GM08714 (cell line): Measurements from ENCODE around the gene POLD3.

Experiments
- H3K4me3 ChIP-seq: fragments of 200-500 bp; sonication (Bioruptor generic); 2 replicates; pipeline ENCODE4 v1.5.1; 2014; ENCODE audit warnings: mild to moderate bottlenecking, low read length, inconsistent platforms
- ZNF274 ChIP-seq: IDR thresholded peaks from 2 replicates; pipeline ENCODE4 v1.6.1; 2012; ENCODE audit warnings: mild to moderate bottlenecking, low read depth, low read length

The POLD3 gene

DNA sequence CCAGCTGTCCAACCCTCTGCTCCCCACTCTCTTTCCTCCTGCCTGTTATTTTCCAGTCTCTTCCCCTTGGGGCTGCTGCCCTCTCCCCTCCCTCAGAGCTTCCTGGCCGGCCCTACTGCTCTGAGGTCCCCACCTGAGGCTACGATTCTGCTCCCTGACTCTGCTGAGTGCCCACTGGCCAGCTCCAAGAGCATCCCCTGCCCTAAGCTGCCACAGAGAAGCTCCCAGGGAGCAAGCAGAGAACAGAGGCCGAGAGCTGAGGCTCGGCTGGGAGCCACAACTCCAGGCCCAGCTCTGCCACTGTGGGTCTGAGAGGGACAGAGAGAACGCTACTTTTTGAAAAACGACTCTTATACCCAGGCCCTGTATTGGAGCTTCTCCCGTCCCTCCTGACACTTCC lies 77.8 kb downstream of the POLD3 start:
- no peak for TF ChIP-seq ZNF274
- no peak overlapping the region for H3K4me3 ChIP-seq

DNA sequence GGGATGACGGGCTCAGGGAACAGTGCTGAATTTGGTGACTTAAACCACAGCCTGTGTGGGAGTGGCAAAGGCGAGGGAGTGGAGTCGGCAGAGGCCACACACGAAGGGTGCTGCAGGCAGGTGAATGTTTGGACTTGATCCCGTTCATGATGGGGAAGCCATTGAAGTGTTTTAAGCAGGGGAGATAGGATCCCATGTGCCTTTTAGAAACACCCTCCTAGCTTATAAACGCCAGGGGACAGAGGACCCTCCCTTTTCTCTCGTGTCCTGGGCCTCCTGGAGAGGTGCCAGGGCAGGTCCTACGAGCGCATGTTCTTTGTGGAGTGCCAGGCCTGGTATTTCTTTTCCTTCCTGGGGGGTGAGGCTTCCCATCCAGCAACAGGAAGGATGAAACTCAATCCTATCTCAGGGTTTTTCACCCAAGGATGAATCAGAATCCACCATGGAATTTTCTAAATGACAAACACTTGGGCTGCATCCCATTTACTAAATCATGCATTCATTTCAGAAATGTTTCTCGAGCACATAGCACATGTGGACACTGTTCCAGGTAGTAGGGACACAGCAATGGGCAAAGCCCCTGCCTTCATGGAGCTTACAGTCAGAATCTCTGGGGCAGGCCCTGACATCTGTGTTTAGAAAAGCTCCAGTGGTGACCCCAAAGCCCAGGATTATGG lies 79.3 kb downstream of the POLD3 start:
- no peak for TF ChIP-seq ZNF274
- no peak overlapping the region for H3K4me3 ChIP-seq

DNA sequence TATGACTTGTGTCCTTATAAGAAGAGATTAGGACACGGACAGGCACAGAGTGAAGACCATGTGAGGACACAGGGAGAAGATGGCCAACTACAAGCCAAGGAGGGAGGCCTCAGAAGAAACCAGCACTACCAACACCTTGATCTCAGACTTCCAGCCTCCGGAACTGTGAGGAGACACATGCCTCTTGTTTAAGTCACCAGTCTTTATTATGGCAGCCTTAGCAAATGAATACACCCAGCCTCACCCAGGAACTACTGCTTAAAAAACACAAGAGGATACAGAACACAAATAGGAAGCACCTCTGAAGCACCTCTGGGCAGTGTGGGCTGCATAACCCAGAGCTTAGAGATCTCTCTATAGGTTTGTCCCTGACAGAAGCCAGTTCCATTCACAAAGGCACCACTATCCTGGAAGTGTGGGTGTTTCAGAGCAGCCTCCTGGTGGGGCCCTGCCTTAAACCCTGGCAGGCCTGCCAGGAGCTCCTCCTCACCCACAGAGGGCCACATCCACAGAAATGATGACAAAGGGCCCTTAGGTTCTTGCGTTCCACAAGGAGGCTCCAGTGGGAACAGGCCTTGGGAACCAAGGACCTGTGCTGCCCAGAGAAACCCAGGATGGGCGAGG lies 80.1 kb downstream of the POLD3 start:
- no peak for TF ChIP-seq ZNF274

DNA sequence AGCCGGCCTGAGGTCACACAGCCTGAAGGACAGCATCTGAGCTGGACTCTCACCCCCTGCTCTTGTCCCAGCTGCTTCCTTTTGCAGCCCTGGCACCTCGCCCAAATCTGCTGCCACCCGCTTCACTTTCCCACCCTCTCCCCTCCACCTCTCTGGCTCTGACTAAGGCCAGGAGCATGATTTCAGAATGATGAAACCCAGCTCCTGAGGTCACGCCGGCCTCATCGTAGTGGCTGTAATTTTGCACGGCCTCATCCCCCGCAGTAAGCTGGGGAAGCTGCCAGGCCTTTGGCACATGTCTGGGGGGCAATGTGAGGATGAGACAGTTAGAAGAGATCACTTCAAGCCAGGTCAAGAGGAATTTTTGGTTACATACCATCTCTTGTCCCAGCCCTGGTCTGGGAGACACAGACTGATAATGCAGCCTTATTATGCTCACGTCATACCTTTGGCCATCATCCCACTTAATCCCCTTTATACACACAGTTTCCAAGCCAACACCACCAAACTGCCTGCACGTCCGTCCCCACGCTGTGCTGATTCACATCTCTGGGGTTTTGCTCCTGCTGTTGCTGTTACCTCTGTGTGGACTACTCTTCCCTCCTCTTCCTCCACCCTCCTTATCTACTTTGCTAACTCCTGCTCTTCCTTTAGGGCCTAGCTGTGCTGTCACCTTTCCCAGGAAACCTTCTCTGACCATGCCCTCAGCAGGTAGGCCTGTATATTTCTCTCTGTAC lies 80.7 kb downstream of the POLD3 start:
- no peak for TF ChIP-seq ZNF274

More for the DNA sequence above, 80.1 kb downstream of the POLD3 start:
- H3K4me3 ChIP-seq = no peak overlapping the region

DNA sequence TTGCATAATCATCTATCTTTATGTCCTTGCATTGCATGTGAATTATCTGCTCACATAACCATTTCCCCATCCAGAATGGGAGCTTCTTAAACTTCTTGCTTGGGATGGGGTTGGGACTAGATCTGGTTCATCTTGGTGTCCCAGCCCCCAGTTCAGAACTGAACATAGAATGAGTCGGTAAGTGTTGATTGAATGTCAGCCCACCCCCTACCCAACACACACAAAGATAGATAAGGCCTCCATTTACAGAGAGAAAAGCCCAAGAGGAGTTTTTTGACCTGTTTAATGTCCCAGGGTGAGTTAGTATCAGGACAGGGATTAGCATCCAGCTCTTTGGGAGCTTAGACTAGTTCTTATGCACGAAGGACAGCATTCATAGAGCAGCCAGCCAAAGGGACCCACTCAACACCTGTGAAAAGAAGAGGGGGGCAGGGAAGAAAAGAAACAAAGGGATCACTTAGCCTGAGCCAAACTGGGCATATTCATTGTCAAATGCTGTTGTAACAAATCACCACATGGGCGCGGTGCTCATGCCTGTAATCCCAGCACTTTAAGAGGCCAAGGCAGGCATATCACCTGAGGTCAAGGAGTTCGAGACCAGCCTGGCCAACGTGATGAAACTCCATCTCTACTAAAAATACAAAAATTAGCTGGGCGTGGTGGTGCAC lies 81.4 kb downstream of the POLD3 start:
- no peak overlapping the region for H3K4me3 ChIP-seq
- no peak for TF ChIP-seq ZNF274

More for the DNA sequence above, 80.7 kb downstream of the POLD3 start:
- no peak overlapping the region for H3K4me3 ChIP-seq

DNA sequence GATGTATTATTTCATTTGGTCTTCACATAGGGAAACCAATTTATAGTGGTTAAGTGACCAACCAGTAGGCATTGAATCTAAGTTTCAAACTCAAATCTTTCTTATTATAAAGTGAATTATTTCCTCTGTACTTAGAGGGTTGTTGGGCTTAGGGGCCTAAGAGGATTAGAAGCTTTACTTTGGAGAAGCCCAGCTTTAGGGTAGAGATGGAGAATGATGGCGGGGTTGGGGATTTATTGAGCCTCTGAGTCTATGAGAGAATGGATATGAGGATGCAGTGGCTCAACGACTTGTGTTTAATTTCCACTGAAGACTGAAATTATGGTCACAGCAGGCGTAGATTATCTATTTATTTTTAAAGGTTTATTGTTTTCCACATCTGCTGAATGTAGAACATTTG lies 83.4 kb downstream of the POLD3 start:
- TF ChIP-seq ZNF274 = no peak
- no peak overlapping the region for H3K4me3 ChIP-seq

DNA sequence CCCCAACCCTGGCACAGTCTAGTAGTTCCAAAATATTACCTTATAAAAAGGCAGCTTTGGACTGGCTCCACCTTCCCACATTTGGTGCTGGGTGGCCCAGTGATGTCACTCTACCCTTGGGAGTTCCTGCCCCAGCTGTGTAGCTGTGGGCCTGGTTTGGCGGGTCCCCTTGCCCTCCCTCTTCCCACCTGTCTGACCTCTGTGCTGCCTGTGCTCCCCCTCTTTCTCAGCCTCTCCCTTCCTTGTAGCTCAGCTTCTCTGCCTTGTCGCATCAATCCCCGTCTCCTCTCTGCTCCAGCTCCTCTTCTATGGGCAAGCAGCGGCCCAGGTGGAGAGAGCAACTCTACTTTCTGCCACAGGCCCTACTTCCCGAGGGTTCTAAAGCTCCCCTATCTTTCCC lies 84.2 kb downstream of the POLD3 start:
- TF ChIP-seq ZNF274 = no peak
- no peak overlapping the region for H3K4me3 ChIP-seq

DNA sequence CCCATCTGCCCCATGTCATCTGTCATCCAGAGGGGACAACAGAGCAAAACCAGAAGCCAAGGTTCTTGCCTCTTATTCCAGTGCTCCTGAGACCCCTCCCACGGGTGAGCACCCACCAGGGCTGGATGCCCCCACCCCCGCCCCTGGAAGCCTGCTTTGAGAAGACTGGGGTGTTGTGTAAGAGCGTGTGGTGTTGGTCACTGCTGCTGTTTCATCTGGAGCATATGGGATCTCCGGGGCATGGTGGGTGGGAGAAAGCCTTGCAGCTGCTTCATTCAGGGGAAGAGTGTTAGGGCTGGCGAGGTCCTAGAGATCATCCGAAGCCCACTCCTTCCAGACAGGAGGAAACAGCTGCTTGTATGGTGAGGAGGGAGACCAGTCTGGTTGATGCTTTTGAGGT lies 84.7 kb downstream of the POLD3 start:
- TF ChIP-seq ZNF274 = no peak
- H3K4me3 ChIP-seq = no peak overlapping the region

DNA sequence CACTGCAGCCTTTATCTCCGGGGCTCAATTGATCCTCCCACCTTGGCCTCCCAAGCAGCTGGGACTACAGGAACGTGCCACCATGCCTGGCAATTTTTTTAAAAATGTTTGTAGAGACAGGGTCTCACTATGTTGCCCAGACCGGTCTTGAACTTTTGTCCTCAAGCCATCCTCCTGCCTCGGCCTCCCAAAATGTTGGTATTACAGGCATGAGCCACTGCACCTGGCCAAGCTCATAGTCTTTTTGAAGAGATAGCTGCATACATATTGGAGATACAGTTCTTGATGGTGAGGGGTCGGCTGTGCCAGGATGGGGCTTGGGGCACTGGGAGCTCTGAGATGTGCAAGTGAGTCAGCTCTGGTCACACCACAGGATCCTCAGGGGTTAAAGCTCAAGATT lies 85.7 kb downstream of the POLD3 start:
- no peak overlapping the region for H3K4me3 ChIP-seq
- TF ChIP-seq ZNF274 = no peak

DNA sequence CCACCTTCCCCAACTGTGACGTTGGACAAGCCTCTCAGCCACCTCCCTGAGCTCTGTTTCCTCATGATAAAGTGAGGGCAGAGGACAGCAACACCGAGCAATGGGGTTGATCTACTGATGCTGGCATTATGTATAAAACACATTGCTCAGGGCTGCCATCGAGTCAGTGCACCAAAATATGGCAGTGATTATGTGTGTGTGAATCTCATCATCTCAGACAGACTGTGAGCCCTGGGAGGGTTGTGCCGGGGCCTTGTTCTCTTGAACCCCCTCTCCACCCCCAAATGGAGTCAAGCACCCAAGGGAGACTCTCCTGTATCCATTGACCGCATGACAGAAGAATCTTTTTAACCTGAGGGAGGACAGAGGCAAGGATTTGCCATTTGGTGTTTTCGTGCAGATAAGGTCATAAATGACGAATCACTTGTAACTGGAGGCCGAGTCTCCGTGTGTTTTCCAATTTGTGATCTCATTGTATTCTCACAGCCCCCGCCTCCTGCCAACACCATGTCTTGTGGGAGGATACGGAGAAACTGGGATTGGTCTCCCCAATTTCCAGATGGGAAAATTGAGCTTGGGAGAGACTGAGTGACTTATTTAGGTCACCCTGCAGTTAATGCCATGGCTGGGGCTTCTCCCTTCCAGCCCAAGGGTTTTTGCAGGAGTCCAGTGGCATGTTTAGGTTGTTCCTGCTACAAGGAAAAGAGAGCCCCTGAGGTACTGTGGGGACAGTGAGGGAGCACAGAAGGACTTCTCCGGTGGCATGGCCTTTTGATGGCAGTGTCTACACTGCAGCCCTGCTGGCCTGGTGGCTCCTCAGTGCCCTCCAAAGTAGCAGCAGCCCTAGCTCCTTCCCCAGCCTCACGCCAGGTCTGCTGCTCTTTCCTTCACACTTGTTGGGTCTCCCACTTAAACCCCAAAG lies 86.5 kb downstream of the POLD3 start:
- no peak for TF ChIP-seq ZNF274
- no peak overlapping the region for H3K4me3 ChIP-seq

DNA sequence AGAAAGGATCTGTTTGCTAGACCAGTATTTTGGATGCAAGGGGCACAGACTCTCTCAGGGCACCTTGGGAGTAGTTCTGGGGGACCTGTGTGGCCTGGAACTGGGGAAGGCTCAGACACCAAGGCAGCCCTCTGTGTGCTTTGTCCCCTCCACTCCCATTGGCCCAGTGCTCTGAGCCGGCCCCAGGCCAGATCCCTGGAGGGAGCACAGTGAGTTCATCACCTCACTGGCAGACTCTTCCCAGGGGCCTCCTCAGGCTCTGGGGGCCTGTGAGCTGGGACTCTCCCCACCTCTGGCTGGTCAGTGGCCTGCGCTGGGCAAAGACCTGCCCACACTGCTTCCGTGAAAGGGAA lies 87.1 kb downstream of the POLD3 start:
- TF ChIP-seq ZNF274 = no peak
- H3K4me3 ChIP-seq = no peak overlapping the region

DNA sequence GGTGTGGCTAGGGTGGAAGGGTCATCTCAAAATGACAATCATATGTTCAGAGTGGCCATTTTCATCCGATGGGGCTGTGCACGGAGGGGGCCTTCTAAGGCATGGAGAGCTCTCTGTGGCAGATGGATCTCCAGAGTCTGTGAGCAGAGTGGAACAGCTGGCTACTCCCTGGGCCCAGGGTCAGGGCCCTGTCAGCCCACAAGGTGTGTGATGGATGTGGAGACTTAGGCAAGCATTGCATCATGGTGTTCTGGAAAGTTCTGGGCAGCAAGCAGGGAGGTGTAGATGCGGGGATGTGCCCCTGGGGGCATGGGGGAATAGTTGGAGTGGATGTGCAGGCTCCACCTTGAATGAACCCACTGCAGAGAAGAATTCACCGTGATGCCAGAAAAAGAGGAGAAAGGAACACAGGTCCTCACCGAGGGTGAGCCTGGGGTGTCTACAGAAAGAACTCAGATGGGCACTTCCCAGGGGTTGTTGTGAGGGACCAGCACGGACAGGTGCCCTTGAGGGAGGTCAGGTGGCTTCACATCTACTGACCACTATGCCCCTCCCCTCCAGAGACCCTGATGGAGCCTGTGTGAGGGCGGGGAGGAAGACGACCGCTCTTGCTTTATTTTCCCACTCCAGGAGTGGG lies 87.8 kb downstream of the POLD3 start:
- no peak overlapping the region for H3K4me3 ChIP-seq
- TF ChIP-seq ZNF274 = no peak
